ENCODE results near the gene PDGFC. TPM values are rescaled to one million over a fixed set of nuclear protein-coding genes. Genes with fewer than 3 reads are reported as not detected.
A peak's percentile ranks its signal among the peaks of the same experiment; 100 is the strongest.

PDGFC gene
- polyA plus RNA-seq, 3 donors = 2.5 to 5.0 (median 4.9) TPM

- no peaks in the 10 kb centered on the region for H3K36me3 ChIP-seq (replicated peaks in 1 of 2; ENCODE audit: control insufficient read depth in 1 of 2, insufficient read depth in 2 of 2, low read length in 2 of 2)
- Mint-ChIP-seq H3K4me3 (no peak overlapping the region), H3K27me3 (ENCODE audit: low read depth in 3 of 3) (no peaks in the 10 kb centered on the region), H3K4me1 (peaks cover 5% of the 10 kb centered on the region), H3K36me3 (peaks cover 3 to 6% of the 10 kb centered on the region in 2 donors), H3K9me3 (peaks cover 11 to 30% (median 20%) of the 10 kb centered on the region in 7 donors), H3K27ac (peak overlapping the region in 1 of 7 donors; percentile 27)
- H3K79me2 ChIP-seq (ENCODE audit: insufficient read depth, low read length) = no peaks in the 10 kb centered on the region
- no peak for TF ChIP-seq CTCF (IDR thresholded peaks at IDR 0.05)
- DNase-seq = no peak
- H4K20me1 ChIP-seq (ENCODE audit: insufficient read depth, low read length) = no peaks in the 10 kb centered on the region
- no peak overlapping the region for H3K9ac ChIP-seq (ENCODE audit: insufficient read depth, low read length, poor library complexity, severe bottlenecking)
- no CpG with 5 or more reads among the region's 2 CpGs for WGBS (ENCODE audit: insufficient coverage)
- H3K4me1 ChIP-seq (ENCODE audit: control insufficient read depth in 1 of 2, insufficient read depth in 2 of 2, low read length in 2 of 2) = no peaks in the 10 kb centered on the region
- H2AFZ ChIP-seq (ENCODE audit: insufficient read depth, low read depth, low read length, poor library complexity, severe bottlenecking) = no peak overlapping the region
- no peaks in the 10 kb centered on the region for H3K27me3 ChIP-seq (ENCODE audit: control insufficient read depth in 2 of 2, insufficient read depth in 2 of 2, low read length in 2 of 2)
- H3K4me3 ChIP-seq (replicated peaks in 1 of 3; ENCODE audit: low read depth in 2 of 3, low read length in 3 of 3) = no peak overlapping the region
- no peak overlapping the region for H3K27ac ChIP-seq (ENCODE audit: low read depth in 1 of 2, low read length in 2 of 2)
- intact Hi-C loops (cut with micrococcal nuclease) = no loop called here
- peaks cover 10 to 16% of the 10 kb centered on the region in 2 donors for H3K9me3 ChIP-seq (replicated peaks in 1 of 2; ENCODE audit: control insufficient read depth in 1 of 2, insufficient read depth in 1 of 2, low read length in 2 of 2)
- no peak overlapping the region for H3K4me2 ChIP-seq (replicated peaks; ENCODE audit: extremely low read depth, low read length, poor library complexity, severe bottlenecking)
Observed at GRCh38 chr4:156931267-156931666, 40.3 kb downstream of the PDGFC start.

- DNase-seq = no peak
Observed at GRCh38 chr4:156929386-156930105, 42.1 kb downstream of the PDGFC start.

More at GRCh38 chr4:156929386-156930105, 42.1 kb downstream of the PDGFC start:
- Histone ChIP-seq H4K20me1 (ENCODE audit: insufficient read depth, low read length) (no peaks in the 10 kb centered on the region), H3K36me3 (replicated peaks in 1 of 2; ENCODE audit: control insufficient read depth in 1 of 2, insufficient read depth in 2 of 2, low read length in 2 of 2) (no peaks in the 10 kb centered on the region), H3K4me2 (replicated peaks; ENCODE audit: extremely low read depth, low read length, poor library complexity, severe bottlenecking) (no peak overlapping the region), H3K4me1 (ENCODE audit: control insufficient read depth in 1 of 2, insufficient read depth in 2 of 2, low read length in 2 of 2) (no peaks in the 10 kb centered on the region), H3K27me3 (ENCODE audit: control insufficient read depth in 2 of 2, insufficient read depth in 2 of 2, low read length in 2 of 2) (no peaks in the 10 kb centered on the region), H3K79me2 (ENCODE audit: insufficient read depth, low read length) (no peaks in the 10 kb centered on the region), H2AFZ (ENCODE audit: insufficient read depth, low read depth, low read length, poor library complexity, severe bottlenecking) (no peak overlapping the region), H3K4me3 (replicated peaks in 1 of 3; ENCODE audit: low read depth in 2 of 3, low read length in 3 of 3) (no peak overlapping the region), H3K9me3 (replicated peaks in 1 of 2; ENCODE audit: control insufficient read depth in 1 of 2, insufficient read depth in 1 of 2, low read length in 2 of 2) (peaks cover 10 to 14% of the 10 kb centered on the region in 2 donors), H3K27ac (ENCODE audit: low read depth in 1 of 2, low read length in 2 of 2) (no peak overlapping the region), H3K9ac (ENCODE audit: insufficient read depth, low read length, poor library complexity, severe bottlenecking) (no peak overlapping the region)
- Mint-ChIP-seq H3K9me3 (peaks cover 11 to 30% (median 19%) of the 10 kb centered on the region in 7 donors), H3K36me3 (peaks cover 4 to 6% of the 10 kb centered on the region in 2 donors), H3K4me1 (peaks cover 10% of the 10 kb centered on the region), H3K4me3 (no peak overlapping the region), H3K27me3 (ENCODE audit: low read depth in 3 of 3) (no peaks in the 10 kb centered on the region), H3K27ac (no peak overlapping the region)
- no peak for TF ChIP-seq CTCF (IDR thresholded peaks at IDR 0.05)
- WGBS (ENCODE audit: insufficient coverage) = no CpG with 5 or more reads among the region's 3 CpGs
- intact Hi-C loops (cut with micrococcal nuclease) = no loop called here

Measured in CD14-positive monocyte (primary cell).